GM18505 (cell line): ENCODE data around the gene GLUL.

Experiments
- ATAC-seq: cut with Tn5 transposase; IDR thresholded peaks from one replicate; pipeline ENCODE4 v1.9.1; 2021; ENCODE audit not compliant: unreplicated experiment
- POLR2A ChIP-seq: IDR thresholded peaks from 4 replicates; pipeline ENCODE4 v1.6.1; 2011; ENCODE audit warnings: borderline replicate concordance; ENCODE audit not compliant: insufficient read depth, insufficient read length; ENCODE audit errors: extremely low read depth

GLUL gene

DNA sequence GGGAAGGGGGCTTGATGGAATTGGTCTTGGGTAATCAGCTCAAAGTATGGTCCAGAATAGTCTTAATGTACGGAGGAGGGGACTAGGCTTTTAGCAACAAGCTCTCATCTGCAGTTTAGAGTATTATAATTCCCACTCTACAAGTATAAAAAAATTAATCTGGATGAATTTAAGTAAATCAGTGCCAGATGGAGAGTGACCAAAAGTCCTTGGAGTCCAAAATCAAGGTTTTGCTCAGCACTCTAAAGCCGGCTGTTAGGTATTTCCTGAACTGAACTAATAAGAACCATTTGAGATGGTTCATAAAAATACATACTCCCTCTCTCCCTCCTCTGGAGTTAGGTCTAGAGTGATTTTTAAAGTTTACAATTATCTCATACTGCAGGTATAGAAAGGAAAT is 23.7 kb downstream of the GLUL start:
- no peak for ATAC-seq
- TF ChIP-seq POLR2A, result no peak

- ATAC-seq, result no peak
- no peak for TF ChIP-seq POLR2A
Measured at GRCh38 chr1:182366596-182366995, 25.0 kb downstream of the GLUL start.

- TF ChIP-seq POLR2A, result no peak
- ATAC-seq, result no peak
Measured at GRCh38 chr1:182359645-182360044, 31.9 kb downstream of the GLUL start.

GRCh38 chr1:182357913-182358312 is 33.7 kb downstream of the GLUL start:
- no peak for ATAC-seq
- TF ChIP-seq POLR2A, result no peak

DNA sequence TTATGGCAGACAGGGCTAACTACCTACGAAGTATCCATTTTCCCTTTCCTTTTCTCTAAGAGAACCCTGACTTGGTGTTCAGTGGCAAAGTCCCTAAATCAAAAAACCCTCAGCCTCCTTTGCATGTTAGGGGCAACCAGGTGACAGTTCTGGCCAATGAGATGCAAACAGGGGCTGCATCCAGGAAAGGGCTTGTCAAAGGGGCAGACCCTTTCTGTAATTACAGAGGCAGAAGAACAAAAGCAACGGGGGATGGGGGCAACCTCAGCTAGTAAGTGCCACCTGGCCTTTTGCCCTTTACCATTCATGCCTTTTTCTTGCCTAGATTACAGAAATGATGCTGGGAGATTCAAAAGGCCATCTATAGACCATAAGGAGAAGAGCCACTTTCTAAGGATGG is 34.4 kb downstream of the GLUL start:
- TF ChIP-seq POLR2A, result no peak

GRCh38 chr1:182355723-182356098 is 35.9 kb downstream of the GLUL start:
- no peak for TF ChIP-seq POLR2A
- ATAC-seq, result no peak

More for the DNA sequence above, 34.4 kb downstream of the GLUL start:
- no peak for ATAC-seq

- no peak for ATAC-seq
Measured at GRCh38 chr1:182351790-182352364, 39.7 kb downstream of the GLUL start.

DNA sequence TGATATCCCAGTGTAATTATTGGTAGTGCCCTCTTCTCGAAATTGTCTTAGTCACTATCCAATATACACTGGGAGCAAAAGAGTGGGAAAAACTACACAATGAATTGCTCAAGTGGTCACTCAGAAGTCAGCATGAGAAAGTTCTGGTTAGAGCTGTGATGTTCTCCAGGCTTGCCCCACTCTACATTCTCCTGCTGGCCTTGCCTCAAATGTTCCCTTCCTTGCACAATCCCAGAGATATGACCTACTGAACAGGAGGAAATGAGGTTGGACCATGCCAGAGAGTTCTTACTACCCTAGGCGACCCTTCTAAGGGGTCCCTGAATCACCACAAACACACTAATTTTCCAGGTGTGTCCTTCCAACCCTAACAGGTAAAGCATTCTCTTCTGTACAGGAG is 40.8 kb downstream of the GLUL start:
- no peak for ATAC-seq

More at GRCh38 chr1:182351790-182352364, 39.7 kb downstream of the GLUL start:
- TF ChIP-seq POLR2A, result no peak

GRCh38 chr1:182348961-182349747 is 42.4 kb downstream of the GLUL start:
- ATAC-seq, result no peak
- TF ChIP-seq POLR2A, result no peak

More for the DNA sequence above, 40.8 kb downstream of the GLUL start:
- no peak for TF ChIP-seq POLR2A

- TF ChIP-seq POLR2A, result no peak
- ATAC-seq, result no peak
Measured at GRCh38 chr1:182347019-182347418, 44.6 kb downstream of the GLUL start.

- no peak for TF ChIP-seq POLR2A
- no peak for ATAC-seq
Measured at GRCh38 chr1:182340233-182341058, 51.1 kb downstream of the GLUL start.

- ATAC-seq, result no peak
- no peak for TF ChIP-seq POLR2A
Measured at GRCh38 chr1:182339684-182340083, 51.9 kb downstream of the GLUL start.

GRCh38 chr1:182338806-182339370 is 52.7 kb downstream of the GLUL start:
- ATAC-seq, result no peak
- TF ChIP-seq POLR2A, result no peak
